NK-92 treated with Interleukin-12 subunit alpha and Interleukin-12 subunit beta, amount 100 ng/mL, for 24 hours (cell line): ENCODE measurements around the gene GRXCR1.

Experiments used
- DNase-seq: peaks from one replicate; lab custom pipeline; 2025; lab: John Stamatoyannopoulos, UW

The GRXCR1 gene

GRCh38 chr4:42928582-42928981, 36.1 kb downstream of the GRXCR1 start:
- DNase-seq = no peak

- DNase-seq = no peak
Observed at GRCh38 chr4:42942216-42942615, 49.7 kb downstream of the GRXCR1 start.

GRCh38 chr4:42945874-42946273, 53.4 kb downstream of the GRXCR1 start:
- DNase-seq = no peak

GRCh38 chr4:42953321-42953720, 60.8 kb downstream of the GRXCR1 start:
- no peak for DNase-seq

- no peak for DNase-seq
Observed at GRCh38 chr4:42954963-42955669, 62.6 kb downstream of the GRXCR1 start.

- DNase-seq = no peak
Observed at GRCh38 chr4:42955746-42956505, 63.4 kb downstream of the GRXCR1 start.

- no peak for DNase-seq
Observed at GRCh38 chr4:42965326-42965725, 72.8 kb downstream of the GRXCR1 start.

GRCh38 chr4:42985976-42986375, 93.5 kb downstream of the GRXCR1 start:
- DNase-seq = no peak

- DNase-seq = no peak
Observed at GRCh38 chr4:42995343-42995944, 102.9 kb downstream of the GRXCR1 start.

- DNase-seq = no peak
Observed at GRCh38 chr4:43008793-43009192, 116.3 kb downstream of the GRXCR1 start.

GRCh38 chr4:43014256-43014655, 121.7 kb downstream of the GRXCR1 start:
- no peak for DNase-seq

- no peak for DNase-seq
Observed at GRCh38 chr4:43041632-43042031, 149.1 kb downstream of the GRXCR1 start.

GRCh38 chr4:43047058-43047457, 154.5 kb downstream of the GRXCR1 start:
- DNase-seq = no peak

GRCh38 chr4:43048570-43048969, 156.1 kb downstream of the GRXCR1 start:
- DNase-seq = no peak

GRCh38 chr4:43049326-43049725, 156.8 kb downstream of the GRXCR1 start:
- no peak for DNase-seq

- no peak for DNase-seq
Observed at GRCh38 chr4:43066415-43066814, 173.9 kb downstream of the GRXCR1 start.

GRCh38 chr4:43071069-43071468, 178.6 kb downstream of the GRXCR1 start:
- DNase-seq = no peak
